Left kidney (tissue), 2 donors: ENCODE measurements around the gene EIF4E1B. TPM values are rescaled to one million over a fixed set of nuclear protein-coding genes. Genes with fewer than 3 reads are reported as not detected.

Experiments
- DNase-seq: peaks from one replicate; pipeline ENCODE4 v3.0.0-alpha.2; 2013
- polyA plus RNA-seq: library from polyadenylated mRNA; unstranded; fragments of 120-200 nt; gene quantifications from one replicate; pipeline ENCODE4 v1.2.1, GENCODE V29; 2013; ENCODE audit not compliant: insufficient read length

EIF4E1B gene
- polyA plus RNA-seq, 1 donor: not detected

- DNase-seq: no peak
These were observed 24.4 kb upstream of the EIF4E1B start for GRCh38 chr5:176606032-176606431.

GRCh38 chr5:176606875-176607274 is 23.6 kb upstream of the EIF4E1B start:
- DNase-seq: no peak

- DNase-seq: no peak
These were observed 22.3 kb upstream of the EIF4E1B start for GRCh38 chr5:176608142-176608705.

DNA sequence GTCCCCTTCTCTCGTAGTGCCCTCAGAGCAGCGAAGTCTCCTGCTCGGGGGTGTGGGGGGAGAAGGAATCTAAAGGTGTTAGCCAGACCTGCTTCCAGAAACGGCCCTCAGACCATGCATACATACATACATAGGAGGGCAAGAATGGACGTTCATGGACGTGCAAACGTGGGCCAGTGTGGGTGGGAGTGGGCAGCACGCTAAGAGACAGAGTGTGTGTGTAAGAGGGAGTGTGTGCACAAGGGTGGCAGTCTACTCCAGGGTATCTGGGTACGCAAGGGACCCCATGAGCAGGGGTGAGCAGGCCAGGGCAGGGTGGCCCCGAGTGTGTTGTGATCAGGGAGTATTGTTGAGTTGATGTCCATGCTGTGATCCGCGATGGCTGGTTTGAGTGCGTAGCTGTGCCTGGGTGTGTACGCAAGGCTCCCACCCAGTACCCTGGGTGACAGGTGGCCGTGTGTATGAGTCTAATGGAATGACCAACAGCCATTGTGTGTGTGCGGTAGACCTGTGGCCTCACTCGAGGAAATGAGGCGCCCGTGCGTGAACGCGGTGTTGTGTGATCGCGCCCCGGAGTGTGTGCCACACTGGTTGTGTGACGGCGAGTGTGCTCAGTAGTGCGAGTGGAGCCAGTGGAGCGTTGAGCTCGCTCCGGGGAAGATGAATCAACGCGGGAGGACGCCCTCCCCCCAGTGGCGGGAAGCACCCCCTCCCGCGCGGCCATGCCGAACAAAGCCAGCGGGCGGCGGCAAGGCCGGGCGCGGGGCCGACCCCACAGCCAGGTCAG is 21.3 kb upstream of the EIF4E1B start:
- DNase-seq: no peak

DNA sequence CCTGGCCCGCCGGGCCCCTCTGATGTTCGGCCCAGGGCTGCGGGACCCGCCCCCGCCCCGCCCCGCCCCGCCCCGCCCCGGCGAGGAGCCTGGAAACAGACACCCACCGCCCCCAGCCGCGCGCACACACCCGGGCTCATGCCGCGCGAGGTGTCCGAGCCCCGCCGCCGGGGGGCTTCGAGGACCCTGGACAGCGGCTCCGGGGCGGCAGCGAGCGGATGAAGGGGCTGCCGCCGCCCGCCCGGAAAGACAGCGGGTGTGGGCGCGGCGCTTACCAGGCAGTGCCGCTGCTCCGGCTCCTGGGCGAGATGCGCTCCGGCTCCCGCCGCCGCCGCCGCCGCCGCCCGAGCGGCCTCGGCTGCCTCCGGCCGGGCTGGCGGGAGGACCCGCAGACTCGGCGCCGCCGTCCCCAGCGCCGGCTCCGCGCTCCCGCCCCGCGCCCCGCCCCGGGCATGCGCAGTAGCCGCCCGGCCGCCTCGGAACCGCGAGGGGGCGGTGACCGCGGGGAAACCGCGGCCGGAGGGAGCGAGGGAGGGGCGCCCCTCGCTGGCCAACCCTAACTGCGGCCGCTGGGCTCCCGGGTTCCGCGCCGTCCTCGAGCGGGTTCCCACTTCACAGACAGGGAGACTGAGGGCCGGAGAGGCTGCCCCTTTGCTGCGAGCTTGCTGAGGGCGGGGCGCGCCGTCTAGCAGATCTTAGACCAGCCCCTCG is 20.6 kb upstream of the EIF4E1B start, which contains the start of gene GPRIN1:
Gene GPRIN1, minus strand, starts transcription at position 433 of the 711 bp plus-strand sequence. CDS start 10,322 bp downstream, outside the sequence.
- peak; percentile 54 for DNase-seq

- no peak for DNase-seq
These were observed 20.1 kb upstream of the EIF4E1B start for GRCh38 chr5:176610435-176610773.

- peak; percentile 83 for DNase-seq
These were observed 19.0 kb upstream of the EIF4E1B start for GRCh38 chr5:176611435-176611834.

- no peak for DNase-seq
These were observed 18.5 kb upstream of the EIF4E1B start for GRCh38 chr5:176612008-176612407.

DNA sequence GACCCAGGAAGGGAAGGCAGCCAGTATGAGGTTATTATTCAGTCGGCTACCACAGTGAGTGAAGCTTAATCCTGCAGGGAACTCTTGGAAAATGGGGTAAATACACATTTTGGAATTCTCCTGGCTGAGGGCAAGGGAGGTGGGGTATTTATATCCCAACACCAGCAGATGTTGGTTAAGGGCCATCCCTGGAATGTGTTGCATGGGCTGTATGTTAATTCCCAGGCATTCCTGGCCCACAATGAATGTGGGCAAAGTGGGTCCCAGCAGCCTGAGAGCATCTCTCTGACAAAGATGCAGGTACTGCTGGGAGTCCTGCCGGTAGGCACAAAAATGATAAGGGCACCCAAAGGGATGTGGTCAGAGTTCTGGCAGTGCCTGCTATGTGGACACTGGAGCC is 17.6 kb upstream of the EIF4E1B start:
- DNase-seq: no peak

DNA sequence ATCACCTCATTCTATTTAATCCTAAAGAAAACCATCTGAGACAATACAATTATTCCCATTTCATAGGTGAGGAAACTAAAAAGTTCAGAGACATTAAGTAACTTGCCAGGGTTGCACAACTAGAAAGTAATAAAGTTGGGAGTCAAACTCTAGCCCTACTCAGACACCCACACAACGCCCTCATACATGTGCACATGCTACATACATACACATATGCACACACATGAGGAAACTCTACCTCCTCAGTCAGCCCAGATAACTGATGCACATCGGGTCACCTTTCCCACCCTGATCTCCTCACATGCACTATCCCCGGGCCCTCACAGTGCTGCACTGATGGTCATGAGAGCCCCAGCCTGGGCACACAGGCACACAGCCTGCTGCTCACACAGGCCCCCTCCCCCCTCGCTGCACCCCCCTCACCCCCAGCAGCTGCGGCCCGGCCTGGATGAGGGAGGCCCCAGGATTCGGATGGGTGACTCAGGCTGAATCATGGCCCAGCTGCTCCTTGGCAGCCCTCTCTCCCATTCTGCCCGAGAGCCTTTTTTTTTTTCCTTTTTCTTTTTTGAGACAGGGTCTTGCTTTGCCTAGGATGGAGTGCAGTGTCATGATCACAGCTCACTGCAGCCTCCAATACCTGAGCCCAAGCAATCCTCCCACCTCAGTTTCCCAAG is 15.5 kb upstream of the EIF4E1B start:
- DNase-seq: no peak

- DNase-seq: no peak
These were observed 14.0 kb upstream of the EIF4E1B start for GRCh38 chr5:176616511-176616910.

DNA sequence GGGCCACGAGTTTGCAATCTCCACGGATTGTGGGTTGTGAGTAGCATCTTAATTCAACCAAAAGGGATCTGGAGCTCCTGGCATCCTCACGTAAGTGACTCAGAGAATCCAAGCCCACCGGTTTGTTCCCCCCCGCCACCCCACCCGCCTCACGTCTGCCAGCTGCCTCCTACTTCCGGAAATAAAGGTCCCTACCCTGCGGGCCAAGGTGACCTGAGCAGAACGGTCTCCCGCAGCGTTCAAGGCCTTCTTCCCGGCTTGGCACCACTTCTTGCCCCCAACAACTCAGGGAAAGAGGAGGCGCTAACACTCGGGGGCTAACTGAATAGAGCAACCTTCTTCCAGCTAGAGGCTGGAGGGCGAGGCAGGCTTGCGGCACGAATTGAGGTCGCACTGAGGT is 11.7 kb upstream of the EIF4E1B start:
- DNase-seq: no peak

GRCh38 chr5:176619203-176619568 is 11.3 kb upstream of the EIF4E1B start:
- DNase-seq: peak; percentile 72

DNA sequence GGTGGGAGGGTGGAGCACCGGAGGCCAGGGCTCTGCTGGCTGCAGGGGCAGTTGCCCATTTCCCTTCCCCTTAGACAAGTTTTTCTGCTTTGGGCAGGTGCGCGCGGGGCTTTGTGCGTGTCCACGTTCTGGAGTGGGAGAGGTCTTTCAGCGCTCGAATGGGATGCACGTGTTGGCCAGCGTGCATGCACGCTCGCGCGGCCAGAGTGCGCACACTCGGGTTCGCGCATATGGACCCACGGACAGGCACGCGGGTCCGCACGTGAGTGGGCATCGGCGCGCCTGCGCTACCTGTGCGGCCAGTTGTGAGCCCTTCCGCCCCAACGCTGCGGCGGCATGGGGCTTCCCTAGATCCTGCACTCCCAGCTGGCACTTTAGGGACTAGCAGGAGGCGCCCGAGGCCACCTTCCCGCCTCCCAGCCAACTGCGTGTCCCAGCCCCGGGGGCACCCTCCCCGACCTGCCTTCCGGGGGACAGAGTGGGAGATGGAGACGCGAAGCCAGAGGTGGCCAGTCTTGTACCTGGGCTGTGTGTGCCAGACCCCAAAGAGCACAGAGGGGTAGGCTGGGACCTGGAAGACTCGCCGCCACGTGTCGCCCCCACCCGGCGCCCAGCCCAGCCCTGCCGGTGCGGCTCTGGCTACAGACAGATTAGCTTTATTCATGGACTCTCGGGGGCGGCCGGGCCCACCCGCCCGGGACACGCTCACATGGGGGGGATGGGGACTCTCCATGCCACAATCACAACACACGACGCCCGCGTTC is 10.7 kb upstream of the EIF4E1B start:
- no peak for DNase-seq

GRCh38 chr5:176620333-176620981 is 10.0 kb upstream of the EIF4E1B start:
- no peak for DNase-seq

- no peak for DNase-seq
These were observed 8.8 kb upstream of the EIF4E1B start for GRCh38 chr5:176621661-176622079.

DNA sequence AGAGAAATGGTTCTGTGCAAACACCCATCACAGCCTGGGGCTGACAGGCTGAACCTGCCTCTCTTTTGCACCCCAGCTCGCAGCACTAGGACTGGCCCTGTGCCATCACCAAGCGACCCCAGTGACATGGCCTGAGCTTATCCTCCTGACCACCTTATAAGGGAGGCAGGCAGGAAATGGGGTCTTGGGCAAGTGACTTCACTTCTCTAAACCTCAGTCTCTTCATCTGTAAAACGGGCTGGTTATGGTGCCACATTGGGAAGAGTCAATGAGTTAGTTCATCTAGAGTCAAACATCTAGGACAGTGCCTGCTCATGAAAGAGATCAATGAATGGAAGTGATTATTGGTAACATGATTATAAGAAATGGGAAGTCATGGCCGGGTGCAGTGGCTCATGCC is 6.3 kb upstream of the EIF4E1B start:
- no peak for DNase-seq

DNA sequence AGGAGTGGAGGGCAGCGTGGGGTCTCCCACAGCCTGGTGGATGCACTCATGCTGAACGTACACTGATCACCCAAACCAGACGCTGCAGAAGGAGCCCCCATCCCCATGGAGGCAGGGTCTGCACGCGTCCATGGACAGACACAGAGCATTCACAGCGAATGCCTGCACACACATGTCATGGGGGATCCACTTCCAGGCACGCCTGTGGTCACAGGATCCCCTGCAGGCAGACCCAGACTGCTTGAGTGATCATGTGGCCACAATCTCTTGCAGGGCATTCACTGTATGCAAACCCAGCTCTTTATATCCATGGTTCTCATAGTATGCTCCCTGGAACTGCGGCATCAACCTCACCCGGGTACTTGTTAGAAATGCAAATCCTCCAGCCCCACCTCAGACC is 5.5 kb upstream of the EIF4E1B start:
- DNase-seq: no peak

DNA sequence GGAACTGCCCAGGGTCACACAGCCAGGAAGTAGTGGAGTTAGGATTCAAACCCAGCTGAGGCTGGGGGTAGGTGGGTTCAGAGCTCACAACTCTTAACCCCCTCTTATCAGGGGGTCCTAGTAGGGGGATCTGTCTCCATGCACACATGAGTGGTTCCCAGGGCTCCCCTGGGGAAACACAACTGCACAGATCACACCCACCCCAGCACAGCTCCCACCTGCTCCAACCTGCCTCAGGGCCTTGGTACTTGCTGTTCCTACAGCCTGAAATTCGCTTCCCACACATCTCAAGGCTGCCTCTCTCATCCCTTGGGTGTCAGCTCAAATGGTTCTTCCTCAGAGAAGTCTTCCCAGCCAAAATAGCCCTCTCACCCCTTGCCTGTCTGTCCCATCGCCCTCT is 5.0 kb upstream of the EIF4E1B start:
- no peak for DNase-seq

GRCh38 chr5:176625966-176626875 is 4.3 kb upstream of the EIF4E1B start:
- no peak for DNase-seq
